IMR-90 (cell line): Measurements from ENCODE around the gene SERHL2.
"Not testable (repeated sequence)": the region's sequence is repeated elsewhere in the genome, so short reads cannot be mapped to it uniquely, and the experiment has no call there.

Experiments used
- BHLHE40 ChIP-seq: fragments of 150-350 bp; IDR thresholded peaks from 2 replicates; pipeline ENCODE4 v1.6.1; 2016; ENCODE audit warnings: mild to moderate bottlenecking, low read depth, low read length
- CTCF ChIP-seq: conservative IDR thresholded peaks from 2 replicates; pipeline ENCODE4 v1.5.1; 2012; ENCODE audit warnings: mild to moderate bottlenecking, low read depth, low read length, improper control_type of control experiment
- NFE2L2 ChIP-seq: fragments of 150-350 bp; IDR thresholded peaks from 2 replicates; pipeline ENCODE4 v1.6.1; 2016; ENCODE audit warnings: low read depth, mild to moderate bottlenecking, low read length
- POLR2A ChIP-seq: IDR thresholded peaks from 2 replicates; pipeline ENCODE4 v1.6.1; 2012; ENCODE audit warnings: mild to moderate bottlenecking, low read depth, low read length
- SMC3 ChIP-seq: fragments of 150-350 bp; IDR thresholded peaks from 2 replicates; pipeline ENCODE4 v1.6.1; 2016; ENCODE audit warnings: low read depth, mild to moderate bottlenecking, antibody characterized with exemption, low read length, moderate library complexity
- TF ChIP-seq, protein P1 (sequence below): fragments of 150-350 bp; IDR thresholded peaks from 2 replicates; pipeline ENCODE4 v1.6.1; 2017; ENCODE audit warnings: mild to moderate bottlenecking, antibody characterized with exemption, low read length, low read depth

- TF ChIP-seq BHLHE40, POLR2A, CTCF, SMC3, NFE2L2: not testable (repeated sequence)
- TF ChIP-seq, protein P1, sequence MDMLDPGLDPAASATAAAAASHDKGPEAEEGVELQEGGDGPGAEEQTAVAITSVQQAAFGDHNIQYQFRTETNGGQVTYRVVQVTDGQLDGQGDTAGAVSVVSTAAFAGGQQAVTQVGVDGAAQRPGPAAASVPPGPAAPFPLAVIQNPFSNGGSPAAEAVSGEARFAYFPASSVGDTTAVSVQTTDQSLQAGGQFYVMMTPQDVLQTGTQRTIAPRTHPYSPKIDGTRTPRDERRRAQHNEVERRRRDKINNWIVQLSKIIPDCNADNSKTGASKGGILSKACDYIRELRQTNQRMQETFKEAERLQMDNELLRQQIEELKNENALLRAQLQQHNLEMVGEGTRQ = not testable (repeated sequence)
Observed at GRCh38 chr22:42508327-42508974, 45.3 kb upstream of the SERHL2 start.
